Measurements from ENCODE around the gene RPS19. TPM values are rescaled to one million over a fixed set of nuclear protein-coding genes. Genes with fewer than 3 reads are reported as not detected.

RPS19 gene
- total and polyA plus RNA-seq, 8 donors: 939 to 2,267 (median 1,289) TPM

DNA sequence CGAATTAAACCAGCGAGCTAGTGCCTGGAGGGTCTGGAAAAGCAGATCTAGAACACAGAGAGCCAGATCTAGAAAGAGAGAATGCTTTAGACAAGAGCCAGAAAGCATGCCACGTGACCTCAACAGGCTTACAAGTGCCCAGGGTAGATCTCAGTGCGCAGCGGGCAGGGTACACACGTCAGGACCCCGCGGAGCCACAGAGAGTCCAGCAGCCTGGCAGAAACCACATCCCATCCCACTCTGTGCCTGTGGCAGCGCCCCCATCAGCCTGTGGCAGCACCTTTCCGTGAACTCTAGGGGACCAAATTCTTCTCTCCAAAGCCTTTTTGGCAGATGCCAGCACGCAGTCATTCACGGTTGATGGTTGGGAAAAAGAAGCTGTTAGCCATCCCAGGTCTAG lies 28.9 kb downstream of the RPS19 start:
- no peak overlapping the region for H3K4me3 ChIP-seq
- H3K27ac ChIP-seq: no peak overlapping the region
- FAIRE-seq: no peak
- H3K9me3 ChIP-seq: no peaks in the 10 kb centered on the region
- no peaks in the 10 kb centered on the region for H3K27me3 ChIP-seq
- peaks cover 10 to 21% (median 13%) of the 10 kb centered on the region in 3 donors for H3K4me1 ChIP-seq
- WGBS, 2 donors: 89% methylated on average over 12 of the region's 12 CpGs
- H3K36me3 ChIP-seq: peaks cover 0 to 21% (median 4%) of the 10 kb centered on the region in 3 donors
- TF ChIP-seq, protein P1, sequence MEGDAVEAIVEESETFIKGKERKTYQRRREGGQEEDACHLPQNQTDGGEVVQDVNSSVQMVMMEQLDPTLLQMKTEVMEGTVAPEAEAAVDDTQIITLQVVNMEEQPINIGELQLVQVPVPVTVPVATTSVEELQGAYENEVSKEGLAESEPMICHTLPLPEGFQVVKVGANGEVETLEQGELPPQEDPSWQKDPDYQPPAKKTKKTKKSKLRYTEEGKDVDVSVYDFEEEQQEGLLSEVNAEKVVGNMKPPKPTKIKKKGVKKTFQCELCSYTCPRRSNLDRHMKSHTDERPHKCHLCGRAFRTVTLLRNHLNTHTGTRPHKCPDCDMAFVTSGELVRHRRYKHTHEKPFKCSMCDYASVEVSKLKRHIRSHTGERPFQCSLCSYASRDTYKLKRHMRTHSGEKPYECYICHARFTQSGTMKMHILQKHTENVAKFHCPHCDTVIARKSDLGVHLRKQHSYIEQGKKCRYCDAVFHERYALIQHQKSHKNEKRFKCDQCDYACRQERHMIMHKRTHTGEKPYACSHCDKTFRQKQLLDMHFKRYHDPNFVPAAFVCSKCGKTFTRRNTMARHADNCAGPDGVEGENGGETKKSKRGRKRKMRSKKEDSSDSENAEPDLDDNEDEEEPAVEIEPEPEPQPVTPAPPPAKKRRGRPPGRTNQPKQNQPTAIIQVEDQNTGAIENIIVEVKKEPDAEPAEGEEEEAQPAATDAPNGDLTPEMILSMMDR (IDR thresholded peaks at IDR 0.05): no peak
- no peak for DNase-seq
- intact Hi-C loops (cut with DNase I): no loop called here
- no peak for ATAC-seq

DNA sequence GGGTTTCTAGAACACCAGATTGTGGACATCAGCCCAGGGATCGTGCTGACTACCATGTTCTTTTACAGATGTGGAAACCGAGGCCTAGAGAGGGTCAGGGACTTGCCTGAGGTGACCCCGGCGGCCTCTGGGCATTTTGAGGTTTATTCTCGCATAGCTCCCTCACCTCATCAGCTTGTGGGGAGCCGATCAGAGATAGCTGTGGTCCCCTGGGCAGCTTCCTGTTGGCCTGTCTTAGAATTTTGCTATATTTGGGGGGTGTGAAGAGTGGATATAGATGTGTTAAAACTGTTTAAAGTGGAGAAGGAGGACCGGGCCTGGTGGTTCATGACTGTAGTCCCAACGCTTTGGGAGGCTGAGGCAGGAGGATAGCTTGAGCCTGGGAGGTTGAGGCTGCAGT lies 29.8 kb downstream of the RPS19 start:
- peaks cover 10 to 18% (median 13%) of the 10 kb centered on the region in 3 donors for H3K4me1 ChIP-seq
- intact Hi-C loops (cut with DNase I): no loop called here
- no peak for FAIRE-seq

DNA sequence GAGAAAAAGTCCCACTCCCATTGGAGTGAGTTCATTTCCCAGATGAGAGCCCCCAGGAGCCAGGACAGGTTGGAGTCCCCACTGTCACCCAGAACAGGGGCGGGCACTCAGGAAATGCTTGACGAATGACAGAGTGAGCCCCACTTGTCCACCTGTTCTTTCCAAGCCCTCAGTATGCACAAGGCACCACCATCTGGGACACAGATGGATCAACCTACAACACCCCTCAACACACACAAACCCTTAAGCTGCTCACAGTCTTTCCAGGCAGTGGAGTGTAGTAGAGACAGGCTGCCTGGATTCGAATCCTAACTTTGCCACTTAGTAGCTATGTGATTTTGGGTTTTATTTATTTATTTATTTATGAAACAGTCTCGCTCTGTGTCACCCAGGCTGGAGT lies 30.9 kb downstream of the RPS19 start:
- Histone ChIP-seq H3K9me3 (no peaks in the 10 kb centered on the region), H3K4me3 (no peak overlapping the region), H3K36me3 (peaks cover 0 to 29% (median 12%) of the 10 kb centered on the region in 3 donors), H3K27me3 (no peaks in the 10 kb centered on the region), H3K27ac (no peak overlapping the region), H3K4me1 (peaks cover 8 to 10% (median 8%) of the 10 kb centered on the region in 3 donors)
- intact Hi-C loops (cut with DNase I): no loop called here
- no peak for ATAC-seq
- FAIRE-seq: no peak
- 96 to 98% methylated on average over 4 of the region's 4 CpGs for WGBS, 2 donors
- DNase-seq: no peak
- TF ChIP-seq, protein P1 (IDR thresholded peaks at IDR 0.05): no peak

More for the DNA sequence above, 29.8 kb downstream of the RPS19 start:
- H3K27me3 ChIP-seq: no peaks in the 10 kb centered on the region
- H3K9me3 ChIP-seq: no peaks in the 10 kb centered on the region
- WGBS, 2 donors: 92 to 94% methylated on average over 8 of the region's 8 CpGs
- H3K27ac ChIP-seq: no peak overlapping the region
- H3K4me3 ChIP-seq: no peak overlapping the region
- peaks cover 0 to 21% (median 4%) of the 10 kb centered on the region in 3 donors for H3K36me3 ChIP-seq
- ATAC-seq (no peak), DNase-seq (no peak)
- TF ChIP-seq, protein P1 (IDR thresholded peaks at IDR 0.05): no peak

DNA sequence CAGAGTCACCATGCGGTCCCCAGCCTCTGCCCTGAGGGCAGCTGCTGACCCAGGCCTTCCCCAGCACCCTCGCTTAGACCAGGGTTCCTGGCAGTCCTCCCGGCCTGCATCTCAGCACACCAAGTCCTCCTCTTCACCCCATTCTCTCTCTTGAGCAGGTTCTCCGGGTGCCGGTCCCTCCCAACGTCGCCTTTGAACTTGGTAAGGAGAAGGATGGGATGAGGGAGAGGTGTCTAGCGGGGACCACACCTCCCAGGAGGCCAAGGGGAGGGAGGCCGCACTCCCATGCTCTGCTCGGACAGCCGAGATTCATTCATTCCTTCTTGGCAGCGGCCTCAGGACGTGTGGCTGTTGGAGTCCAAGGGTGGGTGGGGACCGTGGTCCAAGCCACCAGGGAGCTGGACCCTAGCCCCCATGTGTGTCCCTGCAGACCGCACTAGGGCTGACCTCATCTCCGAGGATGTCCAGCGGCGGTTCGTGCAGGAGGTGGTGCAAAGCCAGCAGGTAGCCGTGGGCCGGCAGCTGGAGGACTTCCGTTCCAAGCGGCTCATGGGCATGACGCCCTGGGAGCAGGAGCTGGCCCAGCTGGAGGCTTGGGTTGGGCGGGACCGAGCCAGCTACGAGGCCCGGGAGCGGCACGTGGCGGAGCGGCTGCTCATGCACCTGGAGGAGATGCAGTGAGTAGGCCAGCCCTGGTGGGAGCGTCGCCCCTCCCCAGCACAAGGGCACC lies 32.3 kb downstream of the RPS19 start:
- no peak for FAIRE-seq

More for the DNA sequence above, 32.3 kb downstream of the RPS19 start:
- TF ChIP-seq, protein P1 (IDR thresholded peaks at IDR 0.05): no peak
- H3K4me1 ChIP-seq: no peaks in the 10 kb centered on the region
- intact Hi-C loops (cut with DNase I): no loop called here
- WGBS, 2 donors: 91 to 94% methylated on average over 34 of the region's 34 CpGs
- no peaks in the 10 kb centered on the region for H3K27me3 ChIP-seq
- H3K36me3 ChIP-seq: peaks cover 0 to 29% (median 14%) of the 10 kb centered on the region in 3 donors
- no peak overlapping the region for H3K27ac ChIP-seq
- DNase-seq (no peak), ATAC-seq (no peak)
- no peaks in the 10 kb centered on the region for H3K9me3 ChIP-seq
- no peak overlapping the region for H3K4me3 ChIP-seq
